Osteoblast (primary cell): Measurements from ENCODE around the gene ATAD3C. TPM values are rescaled to one million over a fixed set of nuclear protein-coding genes. Genes with fewer than 3 reads are reported as not detected.
A peak's percentile ranks its signal among the peaks of the same experiment; 100 is the strongest.

Experiments used
- DNase-seq: peaks from one replicate; pipeline ENCODE4 v3.0.0; 2011; ENCODE audit warnings: low spot score, mixed read lengths; ENCODE audit not compliant: insufficient read length; ENCODE audit errors: missing footprints
- H2AFZ ChIP-seq: 2 replicates; pipeline ENCODE4 v1.6.0; 2011; ENCODE audit warnings: mild to moderate bottlenecking, low read length
- H3K27ac ChIP-seq: 2 replicates; pipeline ENCODE4 v1.5.1; 2011; ENCODE audit warnings: mild to moderate bottlenecking, low read depth, low read length, moderate library complexity
- H3K27me3 ChIP-seq: 2 replicates; pipeline ENCODE4 v1.6.0; 2012; ENCODE audit warnings: mild to moderate bottlenecking, control low read depth, inconsistent platforms, low read length, moderate library complexity; ENCODE audit not compliant: insufficient read depth
- H3K36me3 ChIP-seq: 2 replicates; pipeline ENCODE4 v1.5.1; 2011; ENCODE audit warnings: mild to moderate bottlenecking, low read length, control low read depth, moderate library complexity; ENCODE audit not compliant: insufficient read depth
- H3K4me1 ChIP-seq: 2 replicates; pipeline ENCODE4 v1.5.1; 2011; ENCODE audit warnings: mild to moderate bottlenecking, low read length, control low read depth, moderate library complexity; ENCODE audit not compliant: insufficient read depth
- H3K4me2 ChIP-seq: 2 replicates; pipeline ENCODE4 v1.6.0; 2011; ENCODE audit warnings: mild to moderate bottlenecking, low read length; ENCODE audit not compliant: insufficient read depth
- H3K4me3 ChIP-seq: fragments of 200-600 bp; sonication (generic); 3 replicates; pipeline ENCODE4 v1.5.1; 2012; ENCODE audit warnings: mild to moderate bottlenecking, low read length, inconsistent platforms; ENCODE audit not compliant: insufficient read depth
- H3K79me2 ChIP-seq: 2 replicates; pipeline ENCODE4 v1.6.0; 2012; ENCODE audit warnings: mild to moderate bottlenecking, low read length, control low read depth, inconsistent platforms; ENCODE audit not compliant: insufficient read depth
- H3K9me3 ChIP-seq: 2 replicates; pipeline ENCODE4 v1.5.1; 2011; ENCODE audit warnings: low read depth, low read length, control low read depth
- H4K20me1 ChIP-seq: 2 replicates; pipeline ENCODE4 v1.6.0; 2012; ENCODE audit warnings: mild to moderate bottlenecking, low read length, control low read depth; ENCODE audit not compliant: insufficient read depth
- CTCF ChIP-seq: IDR thresholded peaks from 2 replicates; pipeline ENCODE4 v1.5.1; 2011; ENCODE audit warnings: mild to moderate bottlenecking, low read depth, low read length, moderate library complexity; ENCODE audit errors: extremely low read depth
- total RNA-seq: library from RNA; depleted of rRNA; stranded (reverse); fragments of >200 nt; gene quantifications from 2 replicates; pipeline ENCODE4 v1.2.3, GENCODE V29; 2012

Gene ATAD3C
- total RNA-seq, 1 donor = under 0.01 TPM

- TF ChIP-seq CTCF = no peak
Measured at GRCh38 chr1:1437033-1437903, 12.2 kb upstream of the ATAD3C start.

GRCh38 chr1:1437904-1438376 is 11.5 kb upstream of the ATAD3C start:
- H2AFZ ChIP-seq = peak overlapping the region; percentile 35
- peak; percentile 97 for DNase-seq
- no peak for TF ChIP-seq CTCF
- peaks cover 5% of the 10 kb centered on the region for H3K4me1 ChIP-seq
- no peaks in the 10 kb centered on the region for H4K20me1 ChIP-seq
- no peak overlapping the region for H3K4me3 ChIP-seq
- H3K79me2 ChIP-seq = no peaks in the 10 kb centered on the region
- H3K27me3 ChIP-seq = peaks cover 11% of the 10 kb centered on the region
- no peaks in the 10 kb centered on the region for H3K9me3 ChIP-seq
- H3K4me2 ChIP-seq = no peak overlapping the region
- no peaks in the 10 kb centered on the region for H3K36me3 ChIP-seq
- H3K27ac ChIP-seq = no peak overlapping the region

More at GRCh38 chr1:1437033-1437903, 12.2 kb upstream of the ATAD3C start:
- H3K27me3 ChIP-seq = peaks cover 11% of the 10 kb centered on the region
- H3K9me3 ChIP-seq = no peaks in the 10 kb centered on the region
- H3K36me3 ChIP-seq = no peaks in the 10 kb centered on the region
- no peaks in the 10 kb centered on the region for H3K79me2 ChIP-seq
- no peak overlapping the region for H3K4me2 ChIP-seq
- no peak overlapping the region for H3K4me3 ChIP-seq
- peaks cover 5% of the 10 kb centered on the region for H3K4me1 ChIP-seq
- no peak overlapping the region for H2AFZ ChIP-seq
- no peak overlapping the region for H3K27ac ChIP-seq
- DNase-seq = peak; percentile 91
- no peaks in the 10 kb centered on the region for H4K20me1 ChIP-seq

GRCh38 chr1:1438531-1439381 is 10.7 kb upstream of the ATAD3C start:
- no peak overlapping the region for H3K27ac ChIP-seq
- no peaks in the 10 kb centered on the region for H4K20me1 ChIP-seq
- H3K36me3 ChIP-seq = no peaks in the 10 kb centered on the region
- no peaks in the 10 kb centered on the region for H3K9me3 ChIP-seq
- H3K4me2 ChIP-seq = no peak overlapping the region
- H3K4me1 ChIP-seq = peaks cover 5% of the 10 kb centered on the region
- no peak for TF ChIP-seq CTCF
- H3K79me2 ChIP-seq = no peaks in the 10 kb centered on the region
- peaks cover 11% of the 10 kb centered on the region for H3K27me3 ChIP-seq
- no peak overlapping the region for H2AFZ ChIP-seq
- H3K4me3 ChIP-seq = no peak overlapping the region
- peak; percentile 92 for DNase-seq
